Bone marrow (tissue), 2 donors: ENCODE measurements around the gene BCAS3.

Experiments used
- DNase-seq, 2 donors: peaks; one replicate each; lab custom pipeline; 2025; lab: John Stamatoyannopoulos, UW

BCAS3 gene

DNA sequence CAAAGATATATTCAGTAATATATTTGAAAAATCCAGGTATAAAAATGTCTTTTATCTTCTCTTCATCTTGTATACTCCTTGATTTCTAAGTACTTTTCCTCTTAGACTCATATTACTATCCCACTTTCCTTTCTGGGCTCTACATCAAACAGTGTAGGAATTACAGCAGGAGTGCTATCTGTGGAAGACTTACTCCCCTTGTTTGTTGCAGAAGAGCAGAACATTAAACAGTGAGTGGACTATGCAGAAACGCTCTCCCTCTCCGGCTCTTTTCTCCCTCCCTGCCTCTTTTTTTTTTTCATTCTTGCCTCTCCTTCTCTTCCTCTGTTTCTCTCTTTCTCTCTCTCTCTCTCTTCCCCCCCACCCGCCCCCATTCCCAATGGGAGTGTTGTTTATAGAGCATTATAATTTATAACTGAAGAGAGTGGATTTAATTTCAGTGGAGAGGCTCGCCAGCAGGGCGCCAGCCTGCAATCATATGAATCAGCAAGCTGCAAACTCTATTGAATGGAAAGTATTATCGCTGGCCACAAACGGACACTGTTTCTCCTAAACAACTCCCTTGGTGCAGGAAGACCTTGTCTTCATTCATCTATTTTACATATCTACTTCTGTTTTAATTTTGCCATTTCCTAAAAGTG lies 479.7 kb downstream of the BCAS3 start:
- no peak for DNase-seq

DNA sequence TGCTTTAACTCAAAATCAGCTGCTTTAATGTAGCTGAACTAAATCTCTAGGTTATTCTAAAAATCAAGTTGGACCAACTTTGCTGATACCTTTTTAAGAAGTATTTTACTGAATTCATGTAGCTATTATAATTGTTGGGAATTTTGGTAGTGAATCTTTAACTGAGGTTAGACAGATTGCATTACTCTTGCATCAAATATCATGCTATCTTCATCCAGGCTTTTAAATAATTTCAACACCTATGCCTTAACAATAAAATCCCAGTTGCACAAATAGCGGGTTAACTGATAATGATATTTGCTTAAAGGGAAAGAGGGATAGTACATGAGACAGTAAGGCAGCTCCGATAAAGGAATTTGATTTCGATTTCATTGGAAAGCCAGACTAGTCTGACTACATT lies 480.7 kb downstream of the BCAS3 start:
- no peak for DNase-seq

DNA sequence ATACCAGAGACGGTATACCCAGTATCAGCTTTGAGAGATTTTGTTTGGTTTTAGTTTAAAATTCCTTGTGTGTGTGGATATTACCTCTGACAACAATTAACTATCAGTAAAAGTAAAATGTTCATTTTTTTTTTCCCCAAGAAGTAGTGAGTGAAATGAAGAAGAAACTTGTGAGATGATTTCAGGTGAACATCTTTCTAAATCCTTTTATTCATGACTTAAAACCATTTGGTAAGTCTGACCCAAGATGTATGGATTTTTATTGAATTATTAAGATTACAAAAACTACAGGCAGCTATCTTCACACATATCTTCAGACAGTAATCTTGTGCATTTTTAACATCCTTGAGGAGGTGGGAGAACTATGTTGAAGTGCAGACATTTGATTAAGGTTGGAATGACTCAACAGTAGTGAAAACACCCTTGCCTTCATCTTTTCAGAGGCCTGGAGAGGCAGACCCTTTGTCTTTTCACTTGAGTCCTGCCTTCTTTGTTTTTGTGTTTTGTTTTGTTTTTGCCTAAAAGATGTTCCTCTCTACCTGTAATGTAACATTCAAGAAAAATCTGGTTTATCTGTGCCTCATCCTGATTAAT lies 481.7 kb downstream of the BCAS3 start:
- DNase-seq, result no peak

DNA sequence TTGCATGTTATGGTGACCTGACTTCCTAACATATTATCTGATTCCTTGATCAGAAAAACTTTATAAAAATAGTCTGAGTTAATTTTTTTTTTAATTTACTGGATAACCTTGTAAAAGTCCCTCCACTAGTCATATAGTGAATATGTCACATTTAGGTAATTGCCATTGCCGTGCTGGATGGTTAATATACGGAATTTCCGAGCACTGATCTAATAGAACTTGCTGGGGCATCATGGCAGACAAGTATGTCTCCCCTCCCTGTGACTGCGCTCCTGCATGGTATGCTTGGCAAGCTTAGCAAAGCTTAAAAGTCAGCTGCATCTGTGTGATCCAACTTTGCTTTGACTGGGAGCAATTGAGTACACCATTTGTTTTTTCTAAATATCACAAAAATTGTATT lies 482.6 kb downstream of the BCAS3 start:
- DNase-seq, result no peak

DNA sequence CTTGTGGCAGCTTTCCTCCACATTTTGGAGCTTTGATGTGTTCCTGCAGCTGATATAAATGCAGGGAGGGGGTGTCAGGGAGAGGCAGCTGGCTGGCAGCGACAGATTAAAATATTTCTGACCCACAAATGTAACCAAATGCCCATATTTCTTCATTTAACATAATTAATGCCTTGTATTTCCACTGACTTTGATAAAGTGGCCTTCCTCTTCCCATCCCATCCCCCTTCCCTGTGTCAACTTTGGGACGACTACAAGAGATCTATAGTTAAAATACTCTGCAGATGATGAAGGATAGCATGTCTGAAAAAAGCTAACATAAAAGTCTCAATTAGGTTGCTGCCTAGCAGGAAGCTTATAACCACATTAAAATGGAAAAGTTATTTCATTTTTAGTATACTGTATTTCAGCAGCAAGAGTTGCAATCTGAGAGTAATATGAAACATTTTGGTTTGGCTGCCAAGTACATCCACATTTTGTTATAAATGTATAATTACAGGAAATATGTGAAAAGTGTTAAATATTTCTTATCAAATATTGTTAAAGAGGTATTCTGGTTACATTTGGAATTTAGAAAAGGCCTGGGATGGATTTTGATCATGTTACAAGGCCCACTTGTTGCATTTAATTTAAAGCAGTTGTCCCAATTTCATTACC lies 483.3 kb downstream of the BCAS3 start:
- DNase-seq, result no peak

DNA sequence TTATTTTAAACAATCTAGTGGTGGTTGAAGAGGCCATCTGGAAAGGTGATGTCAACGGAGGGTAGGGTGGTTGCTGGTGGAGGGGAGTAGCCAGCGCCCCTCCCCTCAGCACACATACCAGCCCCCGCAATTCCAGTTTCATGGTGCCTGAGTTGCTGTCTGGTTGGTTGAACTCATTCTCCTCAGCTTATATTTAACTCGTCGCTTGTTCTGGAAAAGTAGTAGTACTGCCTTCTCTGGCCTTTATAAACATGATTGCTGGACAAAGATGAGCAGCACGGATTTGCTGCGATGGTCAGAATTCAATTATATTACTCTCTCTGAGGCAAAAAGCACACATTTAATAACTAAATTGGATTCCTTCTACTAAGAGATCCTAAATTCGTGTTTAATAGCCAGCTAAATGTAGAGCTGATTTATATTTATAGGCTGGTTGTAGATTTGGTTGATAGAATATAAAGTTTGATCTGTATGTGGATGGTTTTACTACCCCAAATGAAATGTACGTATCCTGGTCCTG lies 484.0 kb downstream of the BCAS3 start:
- no peak for DNase-seq

DNA sequence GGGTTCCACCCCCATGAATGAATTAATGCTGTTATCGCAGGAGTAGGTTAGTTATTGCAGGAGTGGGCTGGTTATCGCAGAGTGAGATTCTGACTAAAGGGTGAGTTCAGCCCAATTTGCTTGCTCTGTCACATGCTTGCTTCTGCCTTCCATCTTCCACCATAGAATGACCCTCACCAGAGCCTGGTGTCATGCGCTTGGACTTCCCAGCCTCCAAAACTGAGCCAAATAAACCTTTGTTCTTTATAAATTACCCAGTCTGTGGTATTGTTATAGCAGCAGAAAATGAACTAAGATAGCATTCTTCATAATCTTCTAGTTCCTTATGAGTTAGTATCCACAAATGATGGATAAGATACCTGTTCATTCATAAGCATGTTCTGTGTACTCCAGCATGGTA lies 486.9 kb downstream of the BCAS3 start:
- no peak for DNase-seq

DNA sequence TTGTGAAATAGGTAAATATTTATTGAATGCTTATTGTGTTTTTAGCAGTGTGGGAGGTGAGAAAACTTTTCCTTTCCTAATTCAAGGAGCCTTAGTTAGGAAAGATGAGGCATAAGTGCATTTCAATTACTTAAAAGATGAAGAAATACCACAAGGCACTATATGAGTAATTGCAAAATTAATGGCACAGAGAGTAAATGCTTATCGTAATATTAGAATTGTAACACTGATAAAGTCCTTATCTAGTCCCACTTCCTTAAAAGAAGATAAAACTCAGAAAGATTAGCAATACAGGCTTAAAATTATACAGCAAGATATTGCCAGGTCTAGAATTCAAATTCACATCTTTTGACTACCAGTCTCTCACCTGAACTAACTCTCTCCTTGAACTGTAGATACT lies 489.4 kb downstream of the BCAS3 start:
- no peak for DNase-seq

DNA sequence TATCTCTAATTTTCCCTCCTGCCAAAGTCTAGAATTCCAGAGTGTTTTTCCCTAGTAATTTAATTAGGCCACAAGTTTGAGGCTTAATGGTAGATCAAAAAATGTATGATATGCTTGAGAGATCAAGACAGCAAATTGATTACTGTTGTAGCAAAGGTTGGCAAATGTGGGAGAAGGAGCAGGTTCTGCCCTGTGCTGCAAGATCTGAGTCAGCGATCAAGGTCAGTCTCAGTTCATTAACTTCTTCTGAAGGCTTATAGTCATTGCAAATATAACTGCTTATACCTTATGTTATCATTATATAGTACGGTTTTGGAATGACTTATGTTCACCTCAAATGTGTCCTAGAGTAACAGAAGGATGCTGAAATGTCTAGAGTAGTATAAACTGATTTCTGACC lies 490.9 kb downstream of the BCAS3 start:
- no peak for DNase-seq

DNA sequence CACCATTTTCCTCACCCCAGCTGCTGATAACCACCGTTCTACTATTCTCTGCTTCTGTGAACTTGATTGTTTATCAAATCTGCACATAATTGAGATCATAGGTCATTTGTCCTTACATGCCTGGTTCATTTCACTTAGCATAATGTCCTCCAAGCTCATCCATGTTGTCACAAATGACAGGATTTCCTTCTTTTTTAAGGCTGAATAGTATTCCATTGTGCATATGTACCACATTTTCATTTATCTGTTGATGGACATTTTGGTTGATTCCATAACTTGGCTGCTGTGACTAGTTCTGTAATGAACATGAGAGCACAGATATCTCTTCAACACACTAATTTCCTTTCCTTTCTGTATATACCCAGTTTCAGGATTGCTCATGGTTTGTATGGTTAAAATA lies 496.7 kb downstream of the BCAS3 start:
- DNase-seq, result no peak

DNA sequence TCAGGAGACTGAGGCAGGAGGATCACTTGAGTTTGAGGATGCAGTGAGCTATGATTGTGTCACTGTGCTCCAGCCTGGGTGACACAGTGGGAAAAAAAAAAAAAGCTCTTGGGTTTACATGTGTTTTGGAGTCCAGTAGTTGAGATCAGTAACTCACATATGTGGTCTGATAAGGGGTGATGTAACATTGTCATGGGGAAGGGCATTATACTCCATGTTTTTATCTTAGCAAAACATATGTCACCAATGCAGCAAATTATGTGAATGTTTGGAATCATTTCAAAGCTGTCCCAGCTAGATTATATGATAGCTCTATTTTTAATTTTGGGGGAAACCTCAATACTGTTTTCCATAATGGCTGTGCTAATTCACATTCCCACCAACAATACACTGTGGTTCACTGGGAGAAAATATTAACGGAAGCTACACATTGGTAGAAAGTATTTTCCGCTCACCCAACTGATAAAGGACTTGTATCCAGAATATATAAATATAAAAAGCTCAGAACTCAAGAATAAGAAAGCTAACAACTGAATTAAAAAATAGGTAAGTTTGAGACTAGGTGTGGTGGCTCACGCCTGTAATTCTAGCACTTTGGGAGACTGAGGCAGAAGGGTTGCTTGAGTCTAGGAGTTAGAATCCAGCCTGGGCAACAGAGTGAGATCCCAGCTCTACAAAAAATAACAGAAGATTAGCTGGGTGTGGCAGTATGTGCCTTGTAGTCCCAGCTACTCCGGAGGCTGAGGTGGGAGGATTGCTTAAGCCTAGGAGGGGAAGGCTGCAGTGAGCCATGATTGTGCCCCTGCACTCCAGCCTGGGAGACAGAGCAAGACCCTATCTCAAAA lies 497.9 kb downstream of the BCAS3 start:
- DNase-seq, result no peak

DNA sequence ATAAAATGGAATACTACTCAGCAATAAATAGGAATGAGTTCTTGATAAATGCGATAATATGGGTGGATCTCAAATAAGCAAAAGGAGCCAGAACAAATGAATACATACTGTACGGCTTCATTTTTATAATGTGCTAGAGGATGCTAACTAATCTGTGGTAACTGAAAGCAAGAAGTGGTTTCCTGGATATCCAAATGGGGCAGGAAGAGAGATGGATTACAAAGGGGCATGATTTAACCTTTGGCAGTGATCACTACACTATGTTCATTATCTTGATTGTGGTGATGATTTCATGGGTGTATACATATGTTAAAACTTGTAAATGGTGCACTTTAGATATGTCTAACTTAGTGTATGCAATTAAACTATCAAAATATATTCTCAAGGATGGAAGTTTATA lies 499.7 kb downstream of the BCAS3 start:
- no peak for DNase-seq

DNA sequence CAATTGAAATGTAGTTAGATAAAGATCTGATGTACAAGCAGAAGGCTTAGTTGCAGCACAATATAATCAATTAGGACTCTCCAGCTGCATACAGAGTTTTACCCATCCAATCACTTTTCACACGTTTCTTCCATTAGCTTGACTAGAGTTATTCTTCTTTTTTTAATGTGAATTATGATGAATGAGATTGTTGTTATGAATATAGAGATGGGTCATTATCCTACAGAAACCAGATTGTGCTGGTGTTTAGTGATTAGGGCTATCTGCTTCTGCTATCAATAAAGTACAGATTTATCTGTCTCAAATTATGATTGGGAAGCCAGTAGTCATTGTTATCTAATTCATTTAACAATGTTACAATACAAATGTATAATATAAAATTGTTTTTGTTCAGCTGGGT lies 500.6 kb downstream of the BCAS3 start:
- DNase-seq, result no peak

DNA sequence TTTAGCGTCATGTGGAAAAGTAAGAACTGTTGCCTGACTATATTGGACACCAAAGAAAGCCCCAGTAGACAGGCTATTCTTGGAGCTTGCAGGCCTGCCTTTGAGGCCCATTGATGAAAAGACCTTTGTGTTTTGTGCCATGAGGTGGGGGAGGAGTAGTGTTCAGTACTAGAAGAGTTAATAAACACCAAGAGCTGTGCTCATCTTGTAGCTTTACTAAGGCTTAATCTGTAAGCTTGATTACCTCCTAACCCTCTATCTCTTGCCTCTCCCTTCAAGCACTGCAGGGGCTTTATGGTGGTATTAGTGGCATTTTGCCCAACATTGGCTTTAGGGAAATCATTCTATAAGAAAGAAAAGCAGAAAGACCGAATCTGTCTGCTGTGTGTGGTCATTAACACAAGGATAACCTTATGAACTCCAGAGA lies 501.7 kb downstream of the BCAS3 start:
- no peak for DNase-seq

DNA sequence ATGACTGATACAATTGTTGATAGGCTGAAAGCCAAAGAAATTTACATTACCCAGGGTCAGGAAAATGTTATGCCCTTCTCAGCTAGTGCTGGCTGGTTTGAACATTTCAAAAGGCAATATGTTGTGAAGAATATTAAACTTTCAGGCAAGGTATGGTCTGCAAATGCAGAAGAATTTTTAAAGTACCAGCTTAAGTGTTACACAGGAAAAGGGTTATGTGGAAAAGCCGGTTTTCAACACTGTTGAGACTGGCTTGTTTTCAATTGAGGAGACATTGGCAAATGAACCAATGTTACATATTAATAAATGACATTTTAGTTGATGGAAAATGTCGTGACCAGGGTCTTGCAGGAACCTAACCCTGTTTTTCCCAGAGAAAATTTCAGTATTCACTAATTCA lies 506.1 kb downstream of the BCAS3 start:
- DNase-seq, result no peak

DNA sequence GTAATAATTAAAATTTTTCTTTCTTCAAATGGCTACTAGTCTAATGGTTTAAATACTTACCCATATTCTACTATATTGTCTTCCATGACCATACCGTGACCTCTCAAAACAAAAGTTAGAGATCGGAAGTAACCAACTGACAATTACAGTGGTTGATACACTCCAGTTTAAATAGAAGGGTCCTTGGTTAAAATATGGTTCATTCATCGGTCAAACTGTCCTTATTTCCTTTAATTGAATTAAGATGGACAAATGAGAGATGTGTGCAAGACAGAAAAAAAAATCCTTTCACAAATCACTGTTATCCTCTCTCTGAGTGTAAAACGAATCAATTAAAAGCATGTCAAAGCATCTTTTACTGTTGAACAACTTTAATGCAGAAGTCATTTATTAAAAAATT lies 507.7 kb downstream of the BCAS3 start:
- DNase-seq, result no peak

DNA sequence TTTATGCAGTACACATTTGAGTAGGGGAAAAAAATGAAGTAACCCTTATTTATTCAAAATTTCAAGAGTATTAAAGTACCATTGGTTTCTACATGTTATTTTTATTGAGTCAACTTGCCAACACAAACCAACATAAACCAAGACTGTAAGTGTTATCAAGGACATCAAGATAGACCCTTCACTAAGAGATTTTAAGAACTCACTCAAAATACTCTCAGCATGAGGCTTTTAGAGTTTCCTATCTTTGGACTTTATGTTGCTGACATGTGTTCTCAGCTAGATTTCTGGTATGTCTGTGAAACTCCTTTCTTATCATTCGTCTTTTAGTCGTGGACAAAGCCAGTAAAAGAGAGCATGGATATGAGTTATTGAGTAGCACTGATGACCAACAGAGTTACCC lies 509.4 kb downstream of the BCAS3 start:
- no peak for DNase-seq

DNA sequence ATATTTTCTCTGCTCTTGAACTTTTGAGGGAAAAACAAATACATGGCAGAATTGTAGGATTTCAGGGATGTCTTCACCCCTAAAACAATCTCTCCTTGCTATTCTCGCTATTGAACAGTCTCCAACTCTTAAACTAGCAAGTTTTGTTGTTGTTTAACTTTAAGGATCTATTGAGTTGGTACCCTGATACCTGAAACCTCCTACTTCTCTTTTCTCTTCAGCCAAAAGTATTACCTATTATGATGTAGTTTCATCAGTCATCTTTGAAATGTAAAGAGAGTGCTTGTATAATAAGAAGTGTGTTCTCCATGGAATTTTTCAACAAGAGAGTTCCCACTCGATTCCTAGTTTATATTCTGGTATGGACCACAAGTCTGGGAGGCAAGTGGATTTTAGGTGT lies 510.4 kb downstream of the BCAS3 start:
- no peak for DNase-seq

DNA sequence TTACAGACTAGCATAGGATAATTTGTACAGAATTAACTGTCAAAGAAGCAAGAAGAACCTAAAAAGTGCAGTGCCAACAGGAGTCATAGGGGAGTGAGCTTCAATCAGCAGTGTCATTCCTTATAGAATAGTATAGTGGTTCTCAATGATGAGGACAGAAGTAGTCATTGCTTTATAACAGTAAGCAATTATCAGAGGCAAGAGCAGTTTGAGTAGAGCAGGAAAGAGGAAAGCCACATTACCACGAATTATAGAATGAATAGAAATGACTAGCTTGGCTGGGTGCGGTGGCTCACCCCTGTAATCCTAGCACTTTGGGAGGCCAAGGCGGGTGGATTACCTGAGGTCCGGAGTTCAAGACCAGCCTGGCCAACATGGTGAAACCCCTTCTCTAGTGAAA lies 512.3 kb downstream of the BCAS3 start:
- DNase-seq, result no peak

DNA sequence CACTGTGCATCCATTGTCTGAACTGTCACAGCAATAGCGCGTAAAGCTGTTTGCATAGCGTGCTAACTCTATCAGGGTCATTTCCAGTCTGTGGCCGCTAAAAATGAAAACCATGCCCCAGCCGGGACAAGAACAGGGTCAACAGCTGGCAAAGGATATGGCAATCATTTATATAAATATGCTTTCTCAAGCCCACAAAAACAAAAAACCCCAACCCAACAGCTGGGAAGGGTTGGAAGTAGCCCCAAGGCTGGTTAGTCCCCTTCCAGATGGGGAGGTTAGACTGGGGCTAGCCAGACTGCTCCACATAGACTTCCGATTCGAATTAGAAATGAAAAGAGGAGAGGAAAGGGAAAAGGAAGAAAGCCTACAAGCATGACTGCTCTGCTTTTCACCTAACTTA lies 518.7 kb downstream of the BCAS3 start:
- no peak for DNase-seq

DNA sequence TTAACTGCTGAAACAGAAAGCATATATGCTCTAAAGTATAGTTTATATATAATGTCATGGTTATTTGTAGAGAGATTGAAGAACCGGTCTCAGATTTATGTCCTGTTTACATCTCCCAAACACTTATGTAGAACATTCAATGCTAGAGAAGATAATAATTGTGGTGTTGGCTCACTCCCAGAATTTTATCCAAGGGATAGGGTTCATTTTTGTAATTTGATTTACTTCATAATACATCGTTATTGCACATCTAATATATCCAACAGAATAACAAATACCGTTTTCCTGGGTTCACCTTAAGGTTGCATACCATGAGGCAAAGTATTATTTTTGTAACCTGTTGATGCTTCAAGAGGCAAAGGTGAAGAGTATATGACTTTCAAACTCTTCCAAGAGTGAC lies 519.1 kb downstream of the BCAS3 start:
- DNase-seq, result no peak

DNA sequence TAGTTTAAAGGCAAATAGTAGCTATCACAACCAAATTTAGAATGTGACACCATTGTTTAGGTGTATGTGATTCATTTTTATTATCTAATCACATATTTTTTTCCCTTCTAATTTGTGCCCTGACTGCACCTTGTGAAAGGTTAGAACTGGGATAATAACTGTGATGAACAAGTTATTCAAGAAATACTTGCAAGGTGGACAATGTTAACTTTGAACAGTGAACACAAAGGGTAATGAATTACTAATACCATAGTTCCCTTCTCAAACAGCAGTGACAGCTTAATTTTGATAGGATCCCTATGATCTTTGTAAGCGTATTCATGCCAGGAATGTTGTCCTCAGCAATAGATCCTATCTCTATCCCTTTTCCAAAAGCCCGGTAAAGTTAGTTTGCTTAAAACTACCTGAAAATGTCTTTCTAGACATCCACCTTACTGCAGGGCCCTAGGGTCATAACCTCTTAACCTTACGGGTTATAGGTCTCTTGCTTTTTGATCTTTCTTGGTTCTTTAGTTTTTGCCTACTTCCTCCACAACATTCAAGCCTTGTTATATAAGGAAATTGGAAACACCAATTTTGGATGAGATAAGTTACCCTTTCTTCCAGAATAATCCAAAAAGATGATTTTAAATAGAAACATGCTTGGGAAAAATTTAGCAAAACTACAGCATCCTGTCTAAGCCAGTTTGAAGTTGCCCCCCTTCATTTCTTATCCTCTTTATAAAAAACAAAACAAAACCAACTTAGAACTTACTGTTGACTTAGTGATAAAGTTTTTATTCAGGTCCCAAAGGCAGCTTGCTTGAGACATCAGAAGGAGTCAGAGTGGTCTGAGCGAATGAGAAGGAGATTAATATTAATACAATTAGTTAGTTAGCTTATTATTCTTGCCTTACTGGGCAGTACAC lies 522.0 kb downstream of the BCAS3 start:
- no peak for DNase-seq
